GM12878 (cell line): Measurements from ENCODE around the gene METTL21C. TPM values are rescaled to one million over a fixed set of nuclear protein-coding genes. Genes with fewer than 3 reads are reported as not detected.

Experiments used
- ATAC-seq: fragments of 200-7000 bp; cut with Tn5 transposase; 3 replicates; pipeline ENCODE4 v1.9.1; 2020; ENCODE audit warnings: mild to moderate bottlenecking, moderate library complexity
- BruUV-seq: library from RNA; stranded (reverse); fragments of 400-500 nt; replicated peaks from 2 replicates; lab custom pipeline; 2021; lab: Mats Ljungman, UMichigan
- CTCF ChIA-PET: fragments of 300-600 bp; sonication (Branson Sonifier 250); formaldehyde crosslinking; extraction: SDS; loops from one replicate; lab custom pipeline; 2021; ENCODE audit warnings: inconsistent platforms; lab: Yijun Ruan, JAX
- POLR2A ChIA-PET: fragments of 350-600 bp; formaldehyde crosslinking; extraction: SDS; loops from one replicate; lab custom pipeline; 2021; ENCODE audit warnings: inconsistent platforms; lab: Charles Lee
- RAD21 ChIA-PET: fragments of 300-600 bp; sonication (Branson Sonifier 250); formaldehyde crosslinking; loops from one replicate; lab custom pipeline; 2023; ENCODE audit warnings: antibody characterized with exemption; ENCODE audit not compliant: unreplicated experiment; lab: Charles Lee
- SMC1A ChIA-PET: fragments of 300-600 bp; sonication (Branson Sonifier 250); formaldehyde crosslinking; loops from one replicate; lab custom pipeline; 2023; ENCODE audit not compliant: unreplicated experiment, uncharacterized antibody; lab: Charles Lee
- DNase-seq: peaks from one replicate; pipeline ENCODE4 v3.0.0-alpha.2; 2011; ENCODE audit warnings: low read depth, low spot score
- FAIRE-seq: peaks from 3 replicates; lab custom pipeline; 2011; peaks lifted over from hg19 to GRCh38; lab: Jason Lieb, UNC
- H2AFZ ChIP-seq: 2 replicates; pipeline ENCODE4 v1.6.0; 2011; ENCODE audit warnings: low read depth, low read length, control low read depth; ENCODE audit not compliant: control insufficient read depth
- H3K27ac ChIP-seq: 2 replicates; pipeline ENCODE4 v1.5.1; 2011; ENCODE audit warnings: control low read depth; ENCODE audit not compliant: control insufficient read depth, insufficient read depth
- H3K27me3 ChIP-seq, 2 experiments: replicated peaks in 1 of 2; 2 replicates each; pipeline versions ENCODE4 v1.6.0 to v1.6.1; 2011; ENCODE audit warnings: low read length in 1 of 2; ENCODE audit not compliant: control insufficient read depth in 2 of 2, insufficient read depth in 2 of 2
- H3K36me3 ChIP-seq, 2 experiments: 2 replicates each; pipeline ENCODE4 v1.5.1; 2011; ENCODE audit warnings: low read length in 1 of 2; ENCODE audit not compliant: control insufficient read depth in 2 of 2, insufficient read depth in 2 of 2
- H3K4me1 ChIP-seq: 2 replicates; pipeline ENCODE4 v1.6.1; 2011; ENCODE audit warnings: mild to moderate bottlenecking, low read length, moderate library complexity, mixed read lengths; ENCODE audit not compliant: control insufficient read depth, insufficient read depth
- H3K4me2 ChIP-seq: 2 replicates; pipeline ENCODE4 v1.6.0; 2011; ENCODE audit warnings: control low read depth; ENCODE audit not compliant: control insufficient read depth, insufficient read depth
- H3K4me3 ChIP-seq: fragments of 200-600 bp; sonication (generic); 2 replicates; pipeline ENCODE4 v1.5.1; 2016
- H3K79me2 ChIP-seq: 2 replicates; pipeline ENCODE4 v1.6.0; 2011; ENCODE audit warnings: low read length; ENCODE audit not compliant: control insufficient read depth, insufficient read depth
- H3K9ac ChIP-seq: 2 replicates; pipeline ENCODE4 v1.8.0; 2011; ENCODE audit warnings: low read length, control low read depth, mixed read lengths; ENCODE audit not compliant: control insufficient read depth, insufficient read depth
- H3K9me3 ChIP-seq: replicated peaks from 3 replicates; pipeline ENCODE4 v1.5.1; 2011; ENCODE audit warnings: mild to moderate bottlenecking, low read length; ENCODE audit not compliant: control insufficient read depth, insufficient read depth
- H4K20me1 ChIP-seq: 2 replicates; pipeline ENCODE4 v1.6.0; 2011; ENCODE audit not compliant: control insufficient read depth, insufficient read depth
- CBX5 ChIP-seq: sonication (generic); IDR thresholded peaks from 2 replicates; pipeline ENCODE4 v1.6.1; 2016; ENCODE audit warnings: low read depth, moderate library complexity, mild to moderate bottlenecking, inconsistent platforms
- CUX1 ChIP-seq: IDR thresholded peaks from 2 replicates; pipeline ENCODE4 v1.6.1; 2012; ENCODE audit warnings: improper control_type of control experiment, low read depth, low read length; ENCODE audit not compliant: insufficient replicate concordance
- E4F1 ChIP-seq: fragments of 450-650 bp; IDR thresholded peaks from 2 replicates; pipeline ENCODE4 v1.6.1; 2018; ENCODE audit warnings: borderline replicate concordance, mild to moderate bottlenecking; ENCODE audit not compliant: partially characterized antibody
- GATAD2B ChIP-seq: fragments of 450-650 bp; conservative IDR thresholded peaks from 2 replicates; pipeline ENCODE4 v1.6.1; 2017; ENCODE audit warnings: low read depth, mild to moderate bottlenecking, moderate library complexity
- HDAC2 ChIP-seq: fragments of 200-600 bp; sonication (generic); IDR thresholded peaks from 2 replicates; pipeline ENCODE4 v1.6.1; 2017
- MXI1 ChIP-seq: fragments of 150-350 bp; IDR thresholded peaks from 2 replicates; pipeline ENCODE4 v1.6.1; 2011; ENCODE audit warnings: low read depth, mild to moderate bottlenecking, inconsistent platforms, low read length, improper control_type of control experiment
- NKRF ChIP-seq: fragments of 450-650 bp; conservative IDR thresholded peaks from 2 replicates; pipeline ENCODE4 v1.6.1; 2017; ENCODE audit warnings: mild to moderate bottlenecking, moderate library complexity
- PBX3 ChIP-seq: IDR thresholded peaks from 2 replicates; pipeline ENCODE4 v1.6.1; 2011; ENCODE audit warnings: mild to moderate bottlenecking, low read depth, low read length, moderate library complexity; ENCODE audit not compliant: insufficient replicate concordance
- SIN3A ChIP-seq: IDR thresholded peaks from 2 replicates; pipeline ENCODE4 v1.6.1; 2012; ENCODE audit warnings: low read depth, low read length, improper control_type of control experiment
- SP1 ChIP-seq: IDR thresholded peaks from one replicate; pipeline ENCODE4 v1.6.1; 2011; ENCODE audit warnings: low read depth, low read length
- TBL1XR1 ChIP-seq: IDR thresholded peaks from 2 replicates; pipeline ENCODE4 v1.6.1; 2012; ENCODE audit warnings: low read depth, low read length, improper control_type of control experiment
- ZNF217 ChIP-seq: fragments of 450-650 bp; IDR thresholded peaks from 2 replicates; pipeline ENCODE4 v1.6.1; 2017; ENCODE audit warnings: antibody characterized with exemption, mild to moderate bottlenecking
- WGBS: methylation state at CpG from one replicate; pipeline ENCODE4 v1.1.6; 2016; ENCODE audit warnings: low lambda C conversion rate; ENCODE audit not compliant: insufficient replicate concordance, insufficient coverage; ENCODE audit errors: missing lambda C conversion rate; 5-methylcytosine and 5-hydroxymethylcytosine counted together
- in situ Hi-C: fragments of 300-500 bp; cut with MboI; formaldehyde crosslinking; loops from 9 replicates; pipeline ENCODE4 v1.14.3; 2018; ENCODE audit warnings: mixed read lengths
- intact Hi-C: fragments of 100-400 bp; cut with micrococcal nuclease; formaldehyde crosslinking; loops from one replicate; pipeline ENCODE4 v1.14.2; 2022; ENCODE audit not compliant: unreplicated experiment
- polyA plus RNA-seq, 11 experiments: library from polyadenylated mRNA; depleted of rRNA in 4 of 11; unstranded in 6 of 11; stranded (reverse) in 5 of 11; fragments of >200 nt; fragmentation: Nextera tagmentation in 4 of 11; fragmentation: Illumina TruSeq in 1 of 11; extraction: Ambion mirVana in 4 of 11; extraction: Trizol in 1 of 11; gene quantifications; 1 replicate in 1 of 11; 2 replicates in 10 of 11; pipeline versions ENCODE4 v1.2.1 to v1.2.3, GENCODE V29; 2011 to 2016; ENCODE audit warnings: inconsistent platforms in 2 of 11, missing spikeins in 2 of 11, low read depth in 1 of 11
- total RNA-seq, 4 experiments: library from RNA; depleted of rRNA in 3 of 4; stranded (reverse); fragments of >200 nt in 3 of 4; fragmentation: Illumina TruSeq in 1 of 4; extraction: Trizol in 1 of 4; gene quantifications; 2 replicates each; pipeline versions ENCODE4 v1.2.1 to v1.2.3, GENCODE V29; 2013 to 2021

Gene METTL21C
- total and polyA plus RNA-seq, 10 of the 15 experiments (the other 5 are each of a cell fraction or from before 2014, with no cell fraction given) = 0.13 TPM; not detected in 9

GRCh38 chr13:102692491-102692826 lies 2.4 kb downstream of the METTL21C start:
- peaks cover 0 to 6% of the 10 kb centered on the region in 2 experiments; a peak in 3 of 4 replicates for H3K27me3 ChIP-seq
- ChIA-PET SMC1A (interaction anchor here (0.8 kb wide), 1 partner anchor 9 kb away, joined by 3 read pairs; no protein-coding TSS in a partner anchor), RAD21 (no interaction called here), CTCF (no interaction called here), POLR2A (no interaction called here)
- no peak overlapping the region for H3K9ac ChIP-seq
- BruUV-seq = no TSS peak
- TF ChIP-seq PBX3 (no peak), TBL1XR1 (no peak), ZNF217 (no peak), HDAC2 (no peak), CBX5 (no peak), GATAD2B (no peak), CUX1 (no peak), E4F1 (no peak), SP1 (no peak), MXI1 (no peak), NKRF (no peak), SIN3A (no peak)
- DNase-seq (no peak), FAIRE-seq (no peak), ATAC-seq (no peak)
- in situ Hi-C loops = no loop called here
- no peaks in the 10 kb centered on the region for H3K4me1 ChIP-seq
- H3K27ac ChIP-seq = no peak overlapping the region
- no peaks in the 10 kb centered on the region for H3K79me2 ChIP-seq
- H3K4me3 ChIP-seq = no peak overlapping the region
- intact Hi-C loops = no loop called here
- WGBS = 45% methylated on average over 2 of the region's 2 CpGs
- H2AFZ ChIP-seq = no peak overlapping the region
- no peaks in the 10 kb centered on the region for H3K36me3 ChIP-seq
- H3K4me2 ChIP-seq = no peak overlapping the region
- no peaks in the 10 kb centered on the region for H4K20me1 ChIP-seq
- no peaks in the 10 kb centered on the region for H3K9me3 ChIP-seq
